Heart right ventricle (tissue), 12 donors: ENCODE results near the gene KLC3. TPM values are rescaled to one million over a fixed set of nuclear protein-coding genes. Genes with fewer than 3 reads are reported as not detected.

Source experiments
- polyA plus RNA-seq, 2 donors: library from polyadenylated mRNA; stranded (reverse); fragments of 200-250 nt; gene quantifications; one replicate each; pipeline ENCODE4 v1.2.3, GENCODE V29; 2013
- total RNA-seq, 10 donors: library from RNA; stranded (reverse); fragmentation: NEBNext Ultra II Directional in 3 of 10; extraction: Animal tissue kit (Norgen Biotek cat#: 25700) in 3 of 10; gene quantifications; one replicate each; pipeline versions ENCODE4 v1.2.1 to v1.2.4, GENCODE V29; 2021 to 2023
- donor health status: ischemic (EF 13 %, LVEDD 7.1; RV severe dilation, severe dysfunction).
- donor health status: healthy with polysubstance abuse.
- donor health status: DM: no; HTN: yes; CAD: no.
- donor health status: DM: no; HTN: no; CAD: no.
- donor health status: ischemic (EF 25% LVEDD 6.9; RV normal size, moderate dysfunction).
- donor health status: ischemic (EF 25% LVEDD 5.7; RV mildly dilated, moderate dysfunction).
- donor health status: healthy.
- donor health status: nonischemic (EF 11% LVEDD 7.7; RV severe dilation, severe dysfunction).
- donor health status: DM: yes; HTN: yes; CAD: no.
- donor health status: PGD.
- donor health status: ischemic (EF 29% LVEDD 5.4; RV normal size, mild dysfunction).
- donor health status: nonischemic (EF 23%, LVEDD 6.1; RV moderate dilation, normal function).

KLC3 gene
- total and polyA plus RNA-seq, 12 donors, result 0.14 to 0.16 (median 0.14) TPM; not detected in 9

Other genes with a start within 250 kb of the KLC3 start
- gene PPP1R37, start 247.6 kb upstream of the KLC3 start, total RNA-seq, result 10 to 100 TPM; 12.5 to 19.2 (median 15.8) TPM
- 10 to 100 TPM; 20.9 to 38.3 TPM for gene PPP1R37, start 247.6 kb upstream of the KLC3 start, polyA plus RNA-seq
- gene NKPD1, start 179.8 kb upstream of the KLC3 start, total RNA-seq, result under 1 TPM in 3 of 10 donors, not detected in 7; 0.06 to 0.09 (median 0.07) TPM
- under 1 TPM; 0.06 to 0.07 TPM for gene NKPD1, start 179.8 kb upstream of the KLC3 start, polyA plus RNA-seq
- gene TRAPPC6A, start 162.5 kb upstream of the KLC3 start, total RNA-seq, result 10 to 100 TPM; 14.3 to 24.9 (median 16.8) TPM
- gene TRAPPC6A, start 162.5 kb upstream of the KLC3 start, polyA plus RNA-seq, result 10 to 100 TPM; 15.9 to 18.9 TPM
- gene BLOC1S3, start 162.0 kb upstream of the KLC3 start, total RNA-seq, result 1 to 10 TPM; 2.8 to 8.6 (median 4.8) TPM
- gene BLOC1S3, start 162.0 kb upstream of the KLC3 start, polyA plus RNA-seq, result 1 to 10 TPM; 2.2 to 6.1 TPM
- gene EXOC3L2, start 95.3 kb upstream of the KLC3 start, total RNA-seq, result 1 to 10 TPM in 5 of 10 donors, under 1 TPM in 5; 0.27 to 2.0 (median 1.1) TPM
- 1 to 10 TPM; 1.2 to 1.8 TPM for gene EXOC3L2, start 95.3 kb upstream of the KLC3 start, polyA plus RNA-seq
- gene MARK4, start 89.5 kb upstream of the KLC3 start, total RNA-seq, result 10 to 100 TPM; 24.8 to 45.3 (median 33.7) TPM
- 10 to 100 TPM; 13.8 to 21.4 TPM for gene MARK4, start 89.5 kb upstream of the KLC3 start, polyA plus RNA-seq
- 1,000 to 10,000 TPM; 3,088 to 7,765 (median 4,540) TPM for gene CKM, start 17.9 kb upstream of the KLC3 start, total RNA-seq
- gene CKM, start 17.9 kb upstream of the KLC3 start, polyA plus RNA-seq, result 1,000 to 10,000 TPM; 2,078 to 4,353 TPM
- 10 to 100 TPM; 11.4 to 15.2 (median 14.1) TPM for gene ERCC2, start 29.8 kb downstream of the KLC3 start, total RNA-seq
- gene ERCC2, start 29.8 kb downstream of the KLC3 start, polyA plus RNA-seq, result 10 to 100 TPM in 1 of 2 donors, 1 to 10 TPM in 1; 6.5 to 11.8 TPM
- gene PPP1R13L, start 64.3 kb downstream of the KLC3 start, total RNA-seq, result 100 to 1,000 TPM; 134 to 204 (median 166) TPM
- 100 to 1,000 TPM in 1 of 2 donors, 10 to 100 TPM in 1; 85.2 to 265 TPM for gene PPP1R13L, start 64.3 kb downstream of the KLC3 start, polyA plus RNA-seq
- gene POLR1G, start 65.9 kb downstream of the KLC3 start, total RNA-seq, result 1 to 10 TPM; 4.1 to 9.8 (median 5.6) TPM
- 1 to 10 TPM; 5.1 to 8.2 TPM for gene POLR1G, start 65.9 kb downstream of the KLC3 start, polyA plus RNA-seq
- 100 to 1,000 TPM; 113 to 194 (median 136) TPM for gene ERCC1, start 83.2 kb downstream of the KLC3 start, total RNA-seq
- 100 to 1,000 TPM; 147 to 183 TPM for gene ERCC1, start 83.2 kb downstream of the KLC3 start, polyA plus RNA-seq
- gene FOSB, start 127.2 kb downstream of the KLC3 start, total RNA-seq, result 10 to 100 TPM in 2 of 10 donors, 1 to 10 TPM in 7, under 1 TPM in 1; 0.39 to 54.5 (median 4.9) TPM
- 1 to 10 TPM; 2.1 to 5.5 TPM for gene FOSB, start 127.2 kb downstream of the KLC3 start, polyA plus RNA-seq
- 10 to 100 TPM; 15.9 to 33.7 (median 21.8) TPM for gene RTN2, start 156.3 kb downstream of the KLC3 start, total RNA-seq
- 10 to 100 TPM; 11.1 to 13.3 TPM for gene RTN2, start 156.3 kb downstream of the KLC3 start, polyA plus RNA-seq
- 1 to 10 TPM in 1 of 10 donors, under 1 TPM in 4, not detected in 5; 0.32 to 3.6 (median 0.57) TPM for gene PPM1N, start 157.7 kb downstream of the KLC3 start, total RNA-seq
- under 1 TPM; 0.51 to 0.68 TPM for gene PPM1N, start 157.7 kb downstream of the KLC3 start, polyA plus RNA-seq
- gene VASP, start 166.7 kb downstream of the KLC3 start, total RNA-seq, result 10 to 100 TPM; 24.9 to 78.6 (median 42.3) TPM
- gene VASP, start 166.7 kb downstream of the KLC3 start, polyA plus RNA-seq, result 10 to 100 TPM; 62.3 to 70.0 TPM
- 10 to 100 TPM; 20.0 to 27.9 (median 24.2) TPM for gene OPA3, start 244.1 kb downstream of the KLC3 start, total RNA-seq
- 10 to 100 TPM; 10.2 to 10.7 TPM for gene OPA3, start 244.1 kb downstream of the KLC3 start, polyA plus RNA-seq